G401 (cell line): ENCODE results near the gene ADCY5. TPM values are rescaled to one million over a fixed set of nuclear protein-coding genes. Genes with fewer than 3 reads are reported as not detected.
"Not testable (repeated sequence)": the region's sequence is repeated elsewhere in the genome, so short reads cannot be mapped to it uniquely, and the experiment has no call there.

Source experiments
- DNase-seq: peaks from one replicate; pipeline ENCODE4 v3.0.0-alpha.2; 2015; ENCODE audit warnings: low spot score
- in situ Hi-C: cut with HindIII; loops from 2 replicates; pipeline ENCODE4 v1.10.0; 2016; ENCODE audit warnings: low sequenced_read_pairs, mixed read lengths
- total RNA-seq: library from RNA; depleted of rRNA; stranded (reverse); fragments of >200 nt; shearing (Covaris generic); gene quantifications from 2 replicates; pipeline ENCODE4 v1.2.3, GENCODE V29; 2014; rRNA removed

ADCY5 gene
- total RNA-seq: 0.07 and 5.5 TPM in 2 replicates

- in situ Hi-C loops: no loop called here
- no peak for DNase-seq
These were observed at the start of gene ADCY5 for GRCh38 chr3:123448536-123449101. Gene ADCY5, minus strand, starts transcription at chr3:123449090. Its CDS starts 545 bp downstream, at chr3:123448545.

GRCh38 chr3:123493912-123494311 lies 45.0 kb upstream of the ADCY5 start:
- in situ Hi-C loops: no loop called here
- DNase-seq: no peak

- DNase-seq: no peak
- in situ Hi-C loops: no loop called here
These were observed 43.2 kb upstream of the ADCY5 start for GRCh38 chr3:123491966-123492587.

- peak; percentile 69 for DNase-seq
- in situ Hi-C loops: no loop called here
These were observed 40.6 kb upstream of the ADCY5 start for GRCh38 chr3:123489400-123490004.

GRCh38 chr3:123488645-123489347 lies 39.9 kb upstream of the ADCY5 start:
- in situ Hi-C loops: no loop called here
- DNase-seq: no peak

GRCh38 chr3:123487063-123487462 lies 38.2 kb upstream of the ADCY5 start:
- in situ Hi-C loops, DNase-seq: not testable (repeated sequence)

GRCh38 chr3:123486460-123486859 lies 37.6 kb upstream of the ADCY5 start:
- DNase-seq: no peak
- in situ Hi-C loops: no loop called here

- in situ Hi-C loops: no loop called here
These were observed 36.7 kb upstream of the ADCY5 start for GRCh38 chr3:123485551-123485950.

GRCh38 chr3:123483146-123483545 lies 34.3 kb upstream of the ADCY5 start:
- in situ Hi-C loops: no loop called here
- no peak for DNase-seq

More at GRCh38 chr3:123485551-123485950, 36.7 kb upstream of the ADCY5 start:
- no peak for DNase-seq

GRCh38 chr3:123481722-123482457 lies 33.0 kb upstream of the ADCY5 start:
- in situ Hi-C loops: no loop called here
- no peak for DNase-seq

GRCh38 chr3:123481071-123481470 lies 32.2 kb upstream of the ADCY5 start:
- in situ Hi-C loops: no loop called here
- no peak for DNase-seq

GRCh38 chr3:123480428-123480827 lies 31.5 kb upstream of the ADCY5 start:
- DNase-seq: no peak
- in situ Hi-C loops: no loop called here

GRCh38 chr3:123479891-123480290 lies 31.0 kb upstream of the ADCY5 start:
- in situ Hi-C loops: no loop called here
- no peak for DNase-seq

GRCh38 chr3:123478314-123478713 lies 29.4 kb upstream of the ADCY5 start:
- no peak for DNase-seq
- in situ Hi-C loops: no loop called here

GRCh38 chr3:123476967-123477750 lies 28.3 kb upstream of the ADCY5 start:
- DNase-seq: no peak
- in situ Hi-C loops: no loop called here

- in situ Hi-C loops: no loop called here
- no peak for DNase-seq
These were observed 26.9 kb upstream of the ADCY5 start for GRCh38 chr3:123475786-123476185.

- no peak for DNase-seq
- in situ Hi-C loops: no loop called here
These were observed 22.2 kb upstream of the ADCY5 start for GRCh38 chr3:123471106-123471505.

GRCh38 chr3:123469323-123469995 lies 20.6 kb upstream of the ADCY5 start:
- in situ Hi-C loops: no loop called here

More at GRCh38 chr3:123469323-123469995, 20.6 kb upstream of the ADCY5 start:
- peak; percentile 64 for DNase-seq
